COLO668 (cell line): ENCODE data around the gene CEP57L1.
"Not testable (repeated sequence)": the region's sequence is repeated elsewhere in the genome, so short reads cannot be mapped to it uniquely, and the experiment has no call there.

Source experiments
- DNase-seq: peaks from one replicate; lab custom pipeline; 2025; ENCODE audit not compliant: unreplicated experiment; lab: John Stamatoyannopoulos, UW

CEP57L1 gene

DNA sequence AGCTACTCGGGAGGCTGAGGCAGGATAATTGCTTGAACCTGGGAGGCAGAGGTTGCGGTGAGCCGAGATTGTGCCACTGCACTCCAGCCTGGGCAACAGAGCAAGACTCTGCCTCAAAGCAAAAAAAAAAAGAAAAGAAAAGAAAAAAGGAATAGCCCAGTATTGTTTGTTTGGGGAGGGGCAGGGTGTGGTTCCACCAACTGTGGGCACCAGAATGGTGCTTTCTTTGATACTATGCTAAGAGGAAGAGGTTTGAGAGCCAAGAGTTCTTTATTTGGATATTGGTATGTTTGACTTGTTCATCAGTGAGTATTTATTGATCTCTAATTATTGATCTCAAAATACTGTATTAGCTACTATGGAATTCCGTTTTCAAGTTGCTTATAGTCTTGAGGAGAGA, 72.3 kb downstream of the CEP57L1 start:
- no peak for DNase-seq

DNA sequence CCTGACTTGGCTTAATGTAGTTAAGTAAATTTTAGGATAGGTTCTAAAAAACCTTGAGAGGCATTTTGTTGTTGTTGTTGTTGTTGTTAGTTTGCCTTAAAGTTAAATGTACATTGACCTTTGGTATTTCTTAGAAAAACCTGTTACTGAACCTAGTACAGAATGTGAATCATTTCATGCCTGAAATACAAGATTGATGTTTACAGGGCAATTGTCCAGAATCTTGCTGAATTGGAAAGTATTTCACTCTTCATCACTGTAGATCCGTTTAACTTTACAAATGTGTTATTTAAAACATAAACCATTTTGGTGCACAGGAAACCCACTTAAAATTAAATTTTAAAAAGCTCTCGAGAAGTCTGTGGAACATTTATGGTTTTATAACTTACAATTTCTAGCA, 75.0 kb downstream of the CEP57L1 start:
- no peak for DNase-seq

DNA sequence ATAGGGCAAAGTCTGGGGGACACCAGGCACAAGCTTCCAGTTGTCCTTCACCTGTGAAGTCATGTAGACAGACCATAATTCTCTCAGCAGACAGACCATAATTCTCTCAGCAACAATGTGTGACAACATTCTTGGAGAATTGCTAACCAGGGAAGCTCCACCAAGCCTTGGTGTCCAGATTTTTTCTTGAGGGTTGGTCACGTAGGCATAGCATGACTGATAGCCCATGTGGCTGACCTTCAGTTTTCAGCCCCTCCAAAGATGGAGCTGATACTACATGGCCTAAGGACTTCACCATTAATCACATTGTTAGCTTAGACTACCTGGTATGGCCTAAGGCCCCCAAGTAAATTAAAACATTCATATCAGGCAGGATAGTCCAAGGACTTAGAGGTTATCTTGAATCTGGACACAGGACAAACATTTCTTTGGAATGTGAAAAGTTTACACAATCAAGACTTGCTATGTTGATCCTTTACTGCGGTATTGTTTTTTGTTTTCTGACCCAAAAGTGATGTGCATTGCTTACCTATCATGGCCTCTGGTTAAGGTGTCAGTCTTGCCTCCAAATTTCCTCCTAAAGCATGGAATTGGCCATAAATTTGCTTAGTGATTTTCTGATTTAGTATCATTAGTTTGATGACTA, 76.9 kb downstream of the CEP57L1 start:
- DNase-seq: no peak

DNA sequence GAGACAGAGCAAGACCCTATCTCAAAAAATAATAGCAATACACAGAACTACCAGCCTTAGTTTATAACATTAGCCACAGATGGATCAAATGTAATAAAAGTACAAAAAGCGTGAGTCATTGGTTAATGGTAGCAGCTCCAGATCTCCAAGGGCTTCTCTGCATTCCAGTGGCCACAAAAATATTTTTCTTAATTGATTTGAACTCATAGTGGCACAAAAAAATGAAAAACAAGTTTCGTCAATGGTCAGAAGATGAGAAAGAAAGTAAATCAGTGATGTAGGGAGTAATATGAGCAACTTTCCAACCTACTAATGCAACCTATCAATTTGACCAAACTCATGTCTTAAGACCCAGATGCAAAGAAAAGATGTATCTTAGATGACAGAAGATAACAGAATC, 79.6 kb downstream of the CEP57L1 start:
- DNase-seq: no peak

DNA sequence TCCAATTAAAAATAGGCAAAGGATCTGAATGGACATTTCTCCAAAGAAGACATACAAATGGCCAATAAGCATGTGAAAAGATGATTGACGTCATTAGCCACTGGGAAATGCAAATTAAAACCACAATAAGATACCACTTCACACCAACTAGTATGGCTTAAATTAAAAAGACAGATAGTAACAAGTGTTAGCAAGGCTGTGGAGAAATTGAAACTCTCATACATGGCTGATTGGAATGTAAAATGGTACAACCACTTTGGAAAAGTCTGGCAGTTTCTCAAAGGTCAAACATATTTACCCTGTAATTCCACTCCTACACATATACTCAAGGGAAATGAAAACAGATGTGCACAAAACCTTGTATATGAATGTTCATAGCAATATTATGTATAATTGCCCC, 83.6 kb downstream of the CEP57L1 start:
- DNase-seq: no peak

DNA sequence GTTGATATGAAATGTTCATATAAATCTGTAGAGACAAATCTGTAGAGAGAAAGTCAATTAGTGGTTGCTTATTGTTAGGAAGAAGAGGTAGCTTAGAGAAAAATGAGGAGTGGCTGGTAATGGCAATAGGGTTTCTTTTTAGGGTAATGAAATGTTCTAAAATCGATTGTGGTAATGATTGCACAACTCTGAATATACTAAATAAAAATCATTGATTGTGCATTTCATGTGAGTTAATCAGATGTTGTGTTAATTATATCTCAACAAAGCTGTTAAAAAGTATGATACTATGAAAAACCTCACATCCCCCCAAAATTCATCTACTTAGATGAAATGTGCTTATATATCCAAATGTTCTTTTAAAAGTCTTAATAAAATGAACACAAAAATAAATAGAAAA, 84.2 kb downstream of the CEP57L1 start:
- DNase-seq: no peak

DNA sequence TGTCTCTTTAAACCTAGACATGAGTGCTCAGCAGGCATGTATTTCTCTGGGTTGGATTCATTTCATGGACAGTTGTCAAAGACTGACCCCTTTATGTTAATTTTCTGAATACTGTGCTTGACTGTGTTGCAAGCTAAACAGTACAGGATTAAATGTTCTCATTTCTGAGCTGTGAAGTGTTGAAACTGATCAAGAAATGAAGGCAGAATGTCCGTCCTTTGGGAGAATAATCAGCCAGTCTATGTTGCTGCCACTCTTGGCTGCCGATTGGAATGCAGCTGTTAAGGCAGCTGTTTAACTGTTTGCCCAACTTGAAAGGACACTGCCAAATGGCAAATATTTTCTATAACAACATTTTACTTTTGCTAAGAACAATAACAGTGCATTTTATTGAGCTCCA, 87.3 kb downstream of the CEP57L1 start:
- no peak for DNase-seq

DNA sequence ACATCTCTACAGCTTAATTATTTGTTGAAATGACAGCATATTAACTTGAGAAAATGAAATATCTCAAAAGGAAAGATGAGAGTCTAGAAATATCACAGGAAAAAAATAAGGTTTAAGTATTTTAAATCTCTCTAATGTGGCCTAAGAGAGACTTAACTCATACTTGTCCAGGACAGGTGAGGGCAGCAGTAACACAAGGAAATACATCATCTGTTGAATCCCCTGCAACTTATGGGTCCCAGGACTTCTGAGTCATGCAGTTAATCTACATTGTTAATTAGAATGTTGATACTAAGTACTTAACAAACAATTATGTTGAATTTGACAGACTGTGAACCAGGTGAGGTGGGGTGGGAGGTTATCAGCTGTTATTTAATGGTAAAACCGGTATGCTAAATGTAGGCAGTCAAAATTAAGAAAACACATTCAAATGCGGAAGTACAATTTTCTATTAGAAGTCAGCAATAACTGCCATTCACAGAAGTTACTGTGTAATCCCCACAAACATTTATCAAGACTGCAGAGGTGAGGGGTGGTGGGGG, 87.9 kb downstream of the CEP57L1 start:
- no peak for DNase-seq

DNA sequence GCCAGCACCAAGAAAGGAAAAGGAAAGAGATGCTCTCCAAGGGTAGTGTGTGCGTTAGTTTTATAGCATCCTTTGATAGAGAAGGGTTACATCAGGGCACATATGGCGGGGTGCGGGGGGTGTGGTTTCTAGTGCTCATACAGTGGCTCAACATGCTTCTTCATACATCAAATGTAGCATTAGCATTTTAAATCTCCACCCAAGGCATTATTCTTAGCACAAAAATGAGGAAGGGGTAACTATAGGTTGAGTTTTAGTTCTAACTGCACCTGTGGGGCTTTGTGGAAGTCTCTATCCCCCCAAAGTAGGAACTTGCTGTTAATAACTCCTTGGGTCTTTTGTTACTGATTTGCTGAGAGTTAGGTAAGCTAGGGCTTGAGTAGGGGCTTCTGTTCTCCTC, 89.3 kb downstream of the CEP57L1 start:
- no peak for DNase-seq

DNA sequence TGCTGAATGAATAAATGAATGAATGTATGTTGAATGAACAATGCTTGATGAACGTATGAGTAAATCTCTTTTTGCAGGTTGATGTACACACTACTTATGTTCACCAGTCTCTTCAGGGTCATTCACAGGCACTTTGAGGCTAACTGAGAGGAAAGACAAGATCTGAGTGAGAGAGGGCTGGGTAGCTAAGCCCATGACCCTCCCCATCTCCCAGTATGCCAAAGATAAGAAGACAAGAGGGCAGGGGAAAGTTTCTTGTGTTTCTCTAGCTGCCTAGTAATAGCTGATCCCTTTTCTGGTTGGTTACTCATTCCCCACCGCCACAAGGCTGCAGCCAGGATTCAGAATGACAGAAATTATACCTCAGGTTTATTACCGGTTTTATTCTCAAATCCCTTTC, 90.7 kb downstream of the CEP57L1 start:
- no peak for DNase-seq

DNA sequence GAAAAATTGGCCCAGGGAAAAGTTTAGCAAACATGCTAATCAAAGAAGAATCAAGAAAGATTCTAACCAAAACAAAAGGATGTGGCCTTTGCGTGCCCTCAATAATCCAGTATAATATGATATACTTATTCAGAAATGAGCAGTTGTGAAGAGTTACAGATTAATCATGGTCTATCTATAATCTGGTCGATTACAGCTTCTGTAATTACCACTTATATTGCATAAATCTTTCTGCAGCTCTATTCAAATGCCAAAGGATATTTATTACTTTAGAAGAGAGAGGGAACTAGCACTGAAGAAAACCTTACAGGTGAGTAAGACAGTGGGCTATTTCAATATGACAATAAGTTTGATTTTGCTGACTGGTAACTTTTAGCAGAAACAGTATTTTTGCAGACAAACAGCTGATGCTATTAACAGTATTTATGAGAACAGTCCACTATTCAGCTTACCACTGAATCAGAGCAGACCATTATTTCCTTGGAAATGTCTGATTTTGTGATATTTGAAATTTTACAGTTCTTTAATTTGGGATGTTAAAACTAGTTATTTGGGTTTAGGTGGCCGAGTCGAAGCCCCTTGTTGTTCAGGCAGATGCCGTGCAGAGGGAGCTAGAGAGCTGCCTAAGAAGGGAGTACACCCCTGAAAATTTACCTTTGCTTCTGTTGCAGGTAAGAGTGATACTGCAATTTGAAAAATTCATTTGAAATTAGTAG, 92.2 kb downstream of the CEP57L1 start:
- DNase-seq: peak; percentile 45

DNA sequence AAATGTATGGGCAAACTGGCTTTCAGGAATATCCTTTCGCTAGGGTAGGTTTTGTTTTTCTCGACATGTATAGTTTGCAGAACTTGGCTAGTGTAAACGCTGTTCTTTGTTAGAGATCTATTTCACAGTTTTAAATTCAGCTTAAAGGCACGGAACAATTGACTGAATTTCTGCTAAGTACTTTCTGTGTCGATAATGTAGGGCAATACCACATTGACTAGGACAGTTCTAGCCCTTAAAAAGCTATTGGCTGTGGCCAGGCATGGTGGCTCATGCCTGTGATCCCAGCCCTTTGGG, 92.8 kb downstream of the CEP57L1 start:
- no peak for DNase-seq

DNA sequence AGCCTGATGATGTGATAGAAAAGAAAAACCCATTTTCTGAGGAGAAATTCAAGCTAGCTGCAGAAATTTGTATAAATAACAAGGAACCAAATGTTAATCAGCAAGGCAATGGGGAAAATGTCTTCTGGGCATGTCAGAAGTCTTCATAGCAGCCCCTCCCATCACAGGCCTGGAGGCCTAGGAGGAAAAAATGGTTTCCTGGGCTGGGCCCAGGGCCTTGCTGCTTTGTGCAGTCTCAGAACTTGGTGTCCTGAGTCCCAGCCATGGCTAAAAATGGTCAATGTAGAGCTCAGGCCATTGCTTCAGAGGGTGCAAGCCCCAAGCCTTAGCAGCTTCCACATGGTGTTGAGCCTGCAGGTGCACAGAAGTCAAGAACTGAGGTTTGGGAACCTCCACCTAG, 96.1 kb downstream of the CEP57L1 start:
- DNase-seq: not testable (repeated sequence)

DNA sequence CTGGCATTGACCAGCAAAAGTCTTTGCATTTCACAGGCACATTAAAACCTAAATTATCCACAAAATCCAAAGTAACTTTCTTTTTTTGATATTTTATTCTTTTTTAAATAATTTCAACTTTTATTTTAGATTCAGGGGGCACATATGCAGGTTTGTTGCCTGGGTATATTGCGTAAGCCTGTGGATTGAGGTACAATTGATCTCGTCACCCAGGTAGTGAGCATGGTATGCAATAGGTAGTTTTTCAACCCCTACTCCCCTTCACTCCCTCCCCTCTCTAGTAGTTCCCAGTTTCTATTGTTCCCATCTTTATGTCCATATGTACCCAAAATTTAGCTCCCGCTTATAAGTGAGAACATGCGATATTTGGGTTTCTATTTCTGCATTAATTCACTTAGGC, 97.6 kb downstream of the CEP57L1 start:
- DNase-seq: no peak

DNA sequence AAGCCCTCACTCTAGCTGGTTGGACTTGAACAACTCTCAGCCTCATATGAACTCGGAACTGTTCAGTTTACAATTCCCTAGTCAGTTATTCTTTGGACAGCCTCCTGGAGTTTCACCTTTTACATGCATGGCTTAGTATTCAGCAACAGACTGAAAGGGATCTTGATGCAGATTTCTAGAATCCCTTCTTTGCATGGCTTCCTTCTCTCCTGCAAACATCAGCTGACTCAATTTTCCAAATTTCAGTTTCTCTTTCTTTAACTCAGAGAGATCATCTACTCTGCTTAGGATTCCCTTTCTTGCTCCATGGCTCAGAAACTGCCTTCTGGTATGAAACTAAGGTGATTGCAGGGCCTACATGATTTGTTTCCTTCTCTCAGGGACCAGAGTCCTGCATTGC, 99.6 kb downstream of the CEP57L1 start:
- no peak for DNase-seq

DNA sequence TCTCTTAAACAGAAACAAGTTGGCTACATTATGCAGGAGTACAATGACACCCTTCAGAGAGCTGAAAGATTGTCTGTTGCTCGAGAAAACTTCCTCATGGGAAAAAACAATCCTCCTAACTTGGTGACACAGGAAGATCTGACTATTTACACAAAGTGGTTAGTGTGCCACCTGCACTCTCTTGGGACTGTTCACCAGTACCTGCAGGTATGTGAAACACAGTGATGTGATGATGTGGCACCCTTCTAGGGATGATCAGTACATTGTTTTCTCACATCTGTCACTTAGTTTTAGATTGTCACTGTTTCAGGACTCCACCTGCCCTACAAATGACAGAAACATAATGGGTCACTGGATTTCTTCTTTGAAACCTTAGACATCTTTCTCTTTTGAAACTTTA, 101.8 kb downstream of the CEP57L1 start:
- DNase-seq: no peak

DNA sequence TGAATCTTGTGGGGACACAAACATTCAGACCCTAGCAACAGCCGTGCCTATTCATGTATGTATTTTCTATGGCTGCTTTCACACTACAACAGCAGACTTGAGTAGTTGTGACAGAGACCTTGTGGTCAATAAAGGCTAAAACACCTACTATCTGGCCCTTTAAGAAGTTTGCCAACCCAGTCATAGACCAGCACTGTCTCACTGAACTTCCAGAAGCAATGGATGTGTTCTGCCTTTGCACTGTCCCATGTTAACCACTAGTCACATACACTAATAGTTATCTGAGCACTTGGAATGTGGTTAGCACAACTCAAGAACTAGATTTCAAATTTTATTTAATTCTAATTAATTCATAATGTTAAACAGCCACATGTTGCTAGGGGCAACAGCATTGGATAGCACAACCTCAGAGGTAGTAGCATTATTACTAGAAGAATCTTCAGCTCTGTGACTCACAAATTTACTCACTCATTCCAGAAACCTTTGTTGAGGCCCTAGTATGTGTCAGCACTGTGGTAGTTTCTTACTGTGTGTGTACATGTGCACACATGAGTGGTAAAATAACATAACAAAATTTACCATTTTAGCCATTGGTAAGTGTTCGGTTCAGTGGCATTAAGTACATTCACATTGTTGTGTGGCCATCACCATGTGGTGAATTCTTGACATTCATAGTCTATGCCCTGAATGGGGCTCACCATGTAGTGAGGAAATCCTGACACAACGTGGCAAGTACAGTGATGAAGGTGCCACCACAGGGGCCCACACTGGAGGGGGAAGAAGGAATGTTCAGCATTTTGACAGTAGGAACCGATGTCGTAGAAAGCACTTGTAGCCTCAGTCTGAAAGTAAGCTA, 107.3 kb downstream of the CEP57L1 start:
- no peak for DNase-seq

DNA sequence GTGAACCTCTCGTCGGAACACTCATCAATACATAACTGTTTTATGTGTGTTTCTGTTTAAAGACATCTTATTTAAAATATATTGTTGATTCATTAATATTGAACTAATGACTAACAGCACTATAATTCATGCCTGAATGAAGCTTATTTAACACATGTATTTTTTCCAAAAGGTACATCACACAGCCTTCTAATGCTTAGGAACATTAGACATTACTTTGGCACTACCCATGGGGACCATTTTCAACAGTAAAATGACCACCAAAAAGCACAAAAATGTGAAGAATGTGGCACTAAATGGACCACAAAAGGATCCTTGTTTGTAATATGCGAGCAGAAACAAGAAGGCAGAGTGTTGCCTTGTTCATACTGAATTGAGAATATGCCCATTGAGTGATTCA, 109.2 kb downstream of the CEP57L1 start:
- DNase-seq: no peak

DNA sequence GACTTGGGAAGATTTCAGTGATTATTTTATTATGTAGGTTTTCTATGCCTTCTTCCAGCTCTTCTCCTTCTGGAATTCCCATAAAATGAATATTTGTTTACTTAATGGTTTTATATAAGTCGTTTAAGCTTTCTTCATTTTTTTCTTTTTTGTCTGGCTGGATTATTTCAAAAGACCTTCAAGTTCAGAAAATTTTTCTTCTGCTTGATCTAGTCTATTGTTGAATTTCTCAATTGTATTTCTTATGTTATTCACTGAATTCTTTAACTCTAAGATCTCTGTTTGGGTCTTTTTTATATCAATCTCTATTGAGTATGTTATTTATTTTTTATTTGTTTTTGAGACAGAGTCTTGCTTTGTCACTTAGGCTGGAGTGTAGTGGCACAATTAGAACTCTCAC, 117.4 kb downstream of the CEP57L1 start:
- DNase-seq: no peak
